ENCODE measurements around the gene GYG1.

GYG1 gene

DNA sequence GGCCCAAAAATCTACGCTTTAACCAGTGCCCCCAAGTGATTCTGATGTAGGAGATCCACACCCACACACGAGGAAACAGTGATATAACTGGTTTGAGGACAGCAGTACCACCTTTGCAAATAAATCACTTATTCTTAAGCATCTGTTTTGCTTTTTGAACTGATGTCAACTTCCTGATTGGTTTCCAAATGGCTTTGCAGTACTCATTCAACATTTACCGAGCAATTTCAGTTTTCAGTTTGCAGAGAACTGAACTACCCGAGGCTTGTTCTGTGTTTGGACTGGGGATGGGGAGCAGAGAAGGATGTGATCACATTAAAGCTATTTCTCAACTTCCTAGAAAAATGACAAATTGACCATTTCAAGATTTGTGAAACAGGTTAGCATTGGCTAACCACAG lies 1.1 kb upstream of the GYG1 start:
- DNase-seq = no peak

DNA sequence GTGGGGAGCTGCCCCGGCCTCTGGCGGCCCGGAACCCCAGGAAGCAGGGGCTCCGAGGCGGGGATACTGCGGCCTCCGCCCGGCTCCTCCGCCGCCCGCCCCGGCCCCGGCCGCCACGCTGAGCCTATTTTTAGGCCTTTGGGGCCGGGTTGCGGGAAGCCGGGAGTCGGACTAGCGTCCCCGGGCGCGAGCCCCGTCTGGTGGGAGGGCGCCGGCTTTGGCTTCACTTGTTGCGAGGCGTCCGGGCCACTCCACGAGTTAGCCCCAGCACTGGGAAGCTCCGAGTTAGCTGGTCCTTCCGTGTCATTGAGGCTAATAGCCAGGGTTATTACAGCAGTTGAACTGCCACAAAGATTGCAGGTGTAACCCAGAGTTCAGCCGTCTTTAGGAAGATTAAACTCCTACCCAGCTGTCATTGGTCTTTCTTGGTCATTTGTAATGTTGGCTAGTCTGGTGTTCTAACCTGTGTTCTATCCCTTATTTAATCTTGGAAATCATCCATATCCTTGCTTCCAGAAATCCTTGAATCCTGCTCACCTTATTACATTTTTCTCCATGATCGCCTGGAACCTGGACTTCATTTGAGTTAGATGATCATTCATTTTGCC lies 791 bp downstream of the GYG1 start:
- no peak for DNase-seq

DNA sequence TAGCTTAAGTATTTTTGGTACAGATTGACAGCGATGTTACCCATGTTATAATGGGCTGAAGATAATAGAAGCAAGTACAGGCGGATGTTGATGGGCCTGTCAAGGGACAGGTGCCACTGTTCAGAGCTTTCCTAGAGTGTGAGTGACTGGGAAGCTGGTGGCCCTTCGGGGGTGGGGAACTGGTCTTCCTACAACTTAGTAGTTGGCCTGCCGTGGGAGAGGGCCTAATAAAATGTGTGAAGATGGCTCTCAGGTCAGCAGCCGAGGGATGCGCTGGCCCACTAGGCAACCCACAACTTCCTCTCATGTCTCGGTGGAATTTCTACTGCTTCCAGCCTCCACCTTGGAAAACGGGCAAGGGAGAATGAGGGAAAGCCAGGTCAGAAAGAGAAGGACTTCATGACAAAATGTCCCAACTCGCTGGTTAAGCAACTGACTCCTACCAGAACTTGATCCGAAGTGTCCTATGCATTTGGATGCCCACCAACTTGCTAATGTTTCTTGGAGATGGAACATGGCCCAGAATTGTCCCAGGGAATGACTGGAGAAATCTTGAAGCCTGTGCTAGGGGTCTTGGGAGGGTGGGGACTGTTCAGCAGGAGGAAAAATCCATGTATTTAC lies 1.4 kb downstream of the GYG1 start:
- no peak for DNase-seq

DNA sequence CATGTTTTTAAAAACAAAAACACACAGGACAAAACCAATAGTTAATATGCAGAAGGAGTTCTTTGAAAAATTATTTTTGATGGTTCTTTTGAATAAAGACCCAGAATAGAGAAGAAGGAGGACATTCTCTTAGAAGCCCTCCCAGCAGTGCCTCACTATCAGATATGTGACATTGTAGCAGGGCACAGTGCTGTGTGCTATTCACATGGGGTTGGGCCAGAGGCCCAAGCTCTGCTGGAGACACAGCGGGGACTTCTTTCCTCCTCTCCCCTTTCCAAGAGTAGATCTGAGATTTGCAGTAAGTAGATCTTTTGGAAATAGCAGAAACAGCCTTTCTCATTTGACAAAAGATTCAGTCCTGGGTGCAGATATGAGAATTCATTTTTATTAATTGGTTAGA lies 6.3 kb downstream of the GYG1 start:
- DNase-seq = no peak

DNA sequence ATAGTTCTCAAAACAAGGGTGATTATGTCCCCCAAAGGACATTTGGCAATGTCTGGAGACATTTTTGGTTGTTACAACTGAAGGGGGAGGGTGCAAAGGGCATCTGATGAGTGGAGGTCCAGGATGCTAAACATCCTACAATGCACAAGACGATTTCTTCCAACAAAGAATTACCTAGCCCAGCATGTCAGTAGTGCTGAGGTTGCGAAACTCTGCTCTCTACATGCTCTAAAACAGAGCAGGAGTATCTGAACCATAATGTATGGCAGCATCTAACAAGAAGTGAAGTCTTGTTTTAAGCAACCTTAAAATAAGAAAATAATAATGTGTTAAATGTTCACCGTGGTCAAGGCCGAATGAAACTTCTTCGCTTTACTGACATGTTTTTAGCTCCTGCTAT lies 7.0 kb downstream of the GYG1 start:
- no peak for DNase-seq

DNA sequence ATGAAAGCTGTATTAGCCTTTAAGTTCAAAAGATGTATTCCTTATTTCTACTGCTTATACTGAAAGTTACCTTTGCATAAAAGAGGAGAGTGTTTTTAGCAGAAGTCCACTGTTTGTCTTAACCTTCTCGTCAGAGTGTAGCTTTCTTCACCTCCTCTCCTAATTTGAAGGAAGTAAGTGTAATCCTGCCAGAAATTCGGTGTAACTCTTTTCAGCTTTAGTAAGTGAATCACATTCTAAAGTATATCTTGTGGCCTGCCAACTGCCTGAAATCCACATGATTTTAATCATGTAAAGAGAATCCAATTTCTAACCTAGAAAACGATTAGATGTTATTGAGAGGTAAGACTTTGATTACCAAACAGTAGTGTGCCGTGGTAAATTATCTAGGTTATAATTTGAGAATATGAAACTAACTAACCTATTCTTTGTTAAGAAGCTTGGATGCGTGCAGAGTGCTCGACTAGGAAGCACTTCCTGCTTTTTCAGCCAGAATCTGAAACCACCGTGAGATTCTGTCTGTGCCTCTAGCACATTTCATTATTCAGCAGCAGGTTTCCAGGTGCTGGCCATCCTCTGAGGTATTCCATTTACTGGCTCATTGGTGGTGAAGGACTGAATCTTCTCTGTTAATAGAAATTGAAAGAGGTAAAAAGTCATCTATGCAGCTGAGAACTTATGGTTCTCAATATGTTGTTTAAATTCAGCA lies 7.5 kb downstream of the GYG1 start:
- DNase-seq = no peak

DNA sequence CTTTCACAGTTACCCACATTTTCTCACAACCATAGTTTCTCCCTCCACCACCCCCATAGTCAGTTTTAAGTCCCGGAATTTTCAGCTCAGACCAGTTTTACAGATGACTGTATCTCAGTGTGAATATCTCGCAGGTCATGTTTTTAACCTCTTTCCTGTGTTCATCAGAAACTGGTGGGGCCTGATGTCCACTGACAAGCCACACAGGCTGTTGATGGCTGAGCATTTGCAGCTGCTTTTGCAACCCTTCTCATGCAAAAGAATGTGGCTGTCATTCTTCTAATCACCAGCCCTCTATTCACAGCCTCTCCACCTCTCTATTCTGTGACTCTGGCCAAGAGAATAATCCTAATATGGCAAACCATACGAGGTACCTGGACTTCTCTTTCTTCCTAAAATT lies 8.5 kb downstream of the GYG1 start:
- DNase-seq = no peak

DNA sequence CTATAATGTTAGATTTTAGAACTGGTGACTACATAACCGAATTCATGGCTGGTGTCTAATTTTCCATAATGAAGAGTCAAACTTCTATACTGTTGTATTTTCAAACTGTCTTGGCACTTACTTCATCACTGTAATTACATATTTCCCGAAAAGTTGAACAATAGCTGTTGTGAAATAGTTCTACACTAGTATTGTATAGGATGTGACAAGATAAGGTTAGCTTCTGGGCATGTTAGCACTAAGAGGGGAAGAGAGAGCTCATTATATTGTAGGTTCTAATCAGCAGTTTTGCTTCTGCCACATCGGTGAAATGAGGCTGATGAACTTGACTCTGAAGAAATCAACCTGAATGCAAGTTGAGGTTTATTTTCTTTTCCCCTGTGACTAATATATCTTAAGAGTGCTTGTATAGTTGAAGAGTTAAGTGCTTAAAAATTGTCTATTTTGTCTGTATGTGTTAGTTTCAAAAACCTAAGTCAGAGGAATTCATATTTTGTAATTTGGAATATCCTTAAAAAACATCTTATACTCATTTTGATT lies 8.9 kb downstream of the GYG1 start:
- no peak for DNase-seq

DNA sequence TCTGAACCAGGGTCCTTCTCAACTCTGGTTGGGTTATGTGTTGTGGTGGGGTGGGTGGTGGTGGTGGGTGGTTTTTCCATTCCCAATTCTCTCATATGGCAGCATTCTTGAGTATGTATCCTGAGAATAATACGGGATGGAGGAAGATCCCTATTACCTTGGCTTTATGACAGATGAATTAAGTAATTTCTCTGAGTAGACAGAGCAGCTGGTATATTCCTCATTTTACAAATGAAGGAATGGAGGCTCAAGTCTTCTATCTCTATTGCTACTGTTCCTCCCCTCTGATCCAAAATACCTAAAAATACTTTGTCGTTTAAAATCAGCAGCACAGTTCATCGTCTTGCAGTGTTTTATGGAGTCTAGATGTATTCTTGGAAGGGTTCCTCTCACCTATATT lies 10.4 kb downstream of the GYG1 start:
- DNase-seq = no peak

DNA sequence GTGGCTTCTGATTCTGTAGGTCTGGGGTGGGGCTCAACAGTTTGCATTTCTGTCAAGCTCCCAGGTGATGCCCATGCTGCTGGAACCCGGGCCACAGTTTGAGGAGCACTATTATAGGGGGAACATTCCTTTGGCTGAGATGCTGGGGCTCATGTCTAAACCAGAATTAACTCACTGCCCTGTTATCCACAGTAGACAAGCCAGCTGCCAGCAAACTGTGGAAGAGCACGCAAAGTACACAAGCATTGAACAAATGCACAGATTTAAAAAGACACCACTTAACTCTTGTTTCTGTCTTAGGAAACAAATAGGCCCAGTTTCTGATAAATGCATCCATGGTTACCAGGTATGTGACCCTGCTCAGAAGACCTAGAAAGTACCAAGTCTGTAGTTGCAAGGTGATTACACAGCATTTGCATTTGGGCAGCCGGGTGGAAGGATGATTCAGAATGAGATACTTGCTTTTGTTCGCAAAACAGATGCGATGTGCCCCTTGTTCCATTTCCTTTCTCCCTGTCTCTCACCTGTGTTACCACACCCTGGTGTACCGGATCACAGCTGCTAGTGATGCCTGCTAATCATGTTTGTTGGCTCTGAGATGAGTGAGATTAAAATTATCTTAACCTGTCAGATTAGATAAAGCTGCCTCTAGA lies 12.4 kb downstream of the GYG1 start:
- no peak for DNase-seq

DNA sequence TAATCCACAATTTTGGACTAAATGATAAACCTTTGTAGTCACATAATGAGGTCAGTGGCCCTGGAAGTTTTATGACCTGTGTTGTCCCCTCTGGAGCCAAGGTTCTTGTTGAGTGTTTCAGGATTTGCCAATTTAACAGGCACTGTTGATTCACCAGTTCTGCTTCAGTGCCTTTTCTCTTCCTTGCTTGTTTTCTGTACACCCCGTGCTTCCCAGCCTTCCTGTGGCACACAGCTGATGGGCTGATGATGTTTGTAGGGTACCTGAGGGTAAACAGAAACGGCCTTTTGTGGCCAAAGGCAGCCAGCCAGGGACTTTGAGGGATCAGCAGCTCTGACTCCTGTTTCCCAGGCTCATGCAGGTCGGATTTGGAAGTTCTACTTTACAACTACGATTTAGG lies 13.3 kb downstream of the GYG1 start:
- DNase-seq = no peak

DNA sequence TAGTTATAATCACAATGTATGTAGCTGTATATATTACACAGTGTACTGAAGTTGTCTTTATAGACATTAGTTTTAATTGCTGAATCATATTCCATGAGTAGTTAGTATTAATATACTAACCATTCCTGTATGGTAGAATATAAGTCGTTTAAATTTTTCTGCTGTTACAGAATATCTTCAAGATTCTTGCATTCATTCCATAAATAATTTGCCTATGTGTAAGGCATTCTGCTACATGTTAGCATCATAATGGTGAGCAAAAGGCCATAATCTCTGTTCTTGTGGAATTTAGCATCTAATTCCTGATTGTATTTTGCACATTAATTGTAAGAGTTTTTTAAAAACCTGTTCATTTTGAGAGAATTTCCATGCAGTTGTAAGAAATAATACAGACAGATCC lies 14.1 kb downstream of the GYG1 start:
- DNase-seq = no peak

DNA sequence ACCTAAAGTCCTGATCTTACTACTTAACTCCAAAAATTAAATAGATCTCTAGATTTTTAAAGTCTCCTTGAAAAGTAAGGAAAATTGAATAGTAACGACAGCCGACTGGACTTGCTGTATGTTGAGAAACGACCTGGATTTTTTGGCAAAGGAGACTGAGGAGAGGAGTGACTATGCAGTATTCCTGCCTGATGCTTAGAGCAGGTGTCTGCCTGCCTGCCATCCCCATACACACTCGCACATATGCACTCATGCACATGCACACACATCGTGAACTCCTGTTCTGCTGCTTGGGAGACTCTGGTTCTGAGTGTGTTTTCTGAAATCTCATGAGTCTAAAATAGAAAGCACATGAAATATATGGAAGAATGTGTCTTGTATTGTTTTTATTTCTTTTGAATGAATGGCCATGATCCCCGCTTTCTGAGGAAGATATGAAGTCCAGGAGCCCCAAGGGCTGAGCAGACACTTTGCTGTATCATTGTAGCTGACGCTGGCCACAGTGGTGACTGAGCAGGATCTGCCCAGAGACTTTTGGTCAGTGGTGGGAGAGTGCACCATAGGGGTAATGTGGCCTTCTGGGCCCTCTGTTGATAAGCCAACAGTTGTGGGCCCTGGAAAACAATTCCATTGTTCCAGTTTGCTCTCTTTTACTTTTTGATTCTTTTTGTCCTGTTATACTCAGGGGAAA lies 16.4 kb downstream of the GYG1 start:
- DNase-seq = no peak

DNA sequence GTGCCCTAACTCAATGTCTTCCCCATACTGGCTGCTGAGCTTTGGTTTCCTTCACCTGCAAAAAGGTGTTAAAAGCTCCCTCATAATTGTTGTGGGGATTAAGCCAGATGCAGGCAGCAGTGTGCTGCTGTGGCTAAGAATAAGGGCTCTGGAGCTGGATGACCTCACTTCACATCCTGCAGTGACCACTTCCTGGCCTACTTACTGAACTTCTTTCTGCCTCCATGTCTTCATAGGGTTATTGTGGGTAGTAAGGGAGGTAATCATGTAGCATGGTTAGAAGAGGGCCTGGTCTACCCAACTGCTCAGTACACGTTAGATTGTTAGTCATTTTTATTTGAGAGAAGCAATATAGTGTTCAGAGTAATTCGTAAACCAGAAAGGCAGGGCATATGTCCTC lies 18.4 kb downstream of the GYG1 start:
- no peak for DNase-seq

DNA sequence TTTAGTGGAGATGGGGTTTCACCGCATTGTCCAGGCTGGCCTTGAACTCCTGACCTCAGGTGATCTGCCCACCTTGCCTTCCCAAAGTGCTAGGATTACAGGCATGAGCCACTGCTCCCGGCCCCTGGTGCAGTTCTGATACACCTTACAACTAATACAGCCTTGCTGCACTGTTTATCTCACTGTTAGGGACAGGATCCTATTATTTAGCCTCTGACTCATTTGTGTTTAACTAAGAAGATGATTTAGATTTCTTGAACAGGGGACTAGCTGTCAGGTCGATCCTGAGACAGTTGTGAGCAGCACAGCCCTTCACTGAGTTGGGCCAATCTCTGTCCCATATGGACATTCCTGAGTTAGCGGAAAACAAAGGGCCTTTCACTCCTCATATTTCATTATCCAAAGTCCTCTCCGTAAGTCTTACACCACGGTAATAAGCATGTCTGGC lies 19.2 kb downstream of the GYG1 start:
- no peak for DNase-seq

DNA sequence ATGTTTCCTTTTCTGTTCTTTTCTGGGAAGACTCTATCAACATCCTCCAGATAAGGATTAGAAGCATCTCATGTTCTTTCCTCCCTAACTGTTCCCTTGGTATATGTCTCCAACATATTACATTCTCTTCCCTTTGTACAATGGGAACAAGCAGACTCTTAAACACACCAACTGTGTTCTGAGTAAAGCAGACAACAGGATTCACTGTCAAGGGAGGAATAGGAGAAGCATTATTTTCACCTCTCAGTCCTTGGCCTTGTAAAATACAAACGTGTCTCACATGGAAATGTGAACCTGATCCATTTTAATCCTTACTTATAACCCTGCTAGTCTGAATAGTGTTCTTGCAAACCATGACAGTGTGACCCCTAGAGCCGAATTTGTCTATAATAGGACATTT lies 19.6 kb downstream of the GYG1 start:
- DNase-seq = no peak

DNA sequence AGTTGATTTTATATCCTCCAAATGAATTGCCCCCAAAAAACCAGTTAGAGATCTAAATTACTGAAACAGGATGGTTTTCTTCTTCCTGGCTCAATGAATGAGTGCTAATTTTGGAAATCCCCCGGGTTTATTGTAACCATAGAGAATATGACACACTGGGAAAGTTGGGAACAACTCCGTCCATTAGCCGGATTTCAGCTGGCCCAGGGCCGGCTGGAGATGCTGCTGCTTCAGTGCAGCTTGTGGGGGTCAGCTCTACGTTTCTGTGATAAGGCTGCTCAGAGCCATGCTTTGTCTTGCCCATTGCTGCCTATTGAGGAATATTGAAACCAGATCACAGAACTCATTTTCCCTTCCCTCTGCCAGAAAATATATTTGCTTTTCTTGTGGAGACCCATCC lies 20.3 kb downstream of the GYG1 start:
- no peak for DNase-seq

DNA sequence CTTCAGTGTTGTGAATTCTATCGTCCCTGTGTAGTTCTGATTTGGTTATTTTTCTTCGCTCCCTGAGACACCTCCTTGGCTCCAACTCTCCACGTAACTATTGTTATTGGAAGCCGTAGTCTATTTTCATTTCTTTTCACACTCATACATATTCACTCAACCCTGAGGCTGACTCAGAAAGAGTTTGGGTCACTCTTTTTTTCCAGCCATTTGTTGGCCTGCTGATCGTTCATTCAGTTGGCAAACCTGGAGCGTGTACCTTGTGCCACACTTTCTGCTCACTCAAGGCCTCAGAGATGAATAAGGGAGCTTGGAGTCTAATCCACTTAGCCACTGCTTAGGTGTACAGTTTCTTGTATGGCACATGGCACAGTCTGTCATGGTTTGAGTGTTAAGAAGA lies 22.4 kb downstream of the GYG1 start:
- DNase-seq = no peak

DNA sequence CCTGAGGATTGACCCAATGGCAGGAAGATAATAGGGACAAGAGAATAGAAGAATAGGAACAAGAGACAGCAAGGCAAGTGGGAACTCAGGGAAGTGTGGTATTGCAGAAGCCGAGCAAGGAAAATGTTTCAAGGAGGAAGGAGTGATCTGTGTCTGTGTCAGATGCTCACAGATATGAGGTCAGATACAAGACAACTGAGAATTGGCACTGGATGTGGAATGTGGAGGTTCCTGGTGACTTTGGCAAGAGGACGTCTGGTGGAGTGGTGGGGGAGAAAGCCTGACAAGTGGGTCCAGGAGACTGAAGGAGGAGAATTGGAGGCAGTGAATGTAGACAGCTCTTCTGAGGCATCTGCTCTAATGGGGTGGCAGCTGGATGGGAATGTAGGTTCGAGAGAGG lies 24.1 kb downstream of the GYG1 start:
- no peak for DNase-seq

DNA sequence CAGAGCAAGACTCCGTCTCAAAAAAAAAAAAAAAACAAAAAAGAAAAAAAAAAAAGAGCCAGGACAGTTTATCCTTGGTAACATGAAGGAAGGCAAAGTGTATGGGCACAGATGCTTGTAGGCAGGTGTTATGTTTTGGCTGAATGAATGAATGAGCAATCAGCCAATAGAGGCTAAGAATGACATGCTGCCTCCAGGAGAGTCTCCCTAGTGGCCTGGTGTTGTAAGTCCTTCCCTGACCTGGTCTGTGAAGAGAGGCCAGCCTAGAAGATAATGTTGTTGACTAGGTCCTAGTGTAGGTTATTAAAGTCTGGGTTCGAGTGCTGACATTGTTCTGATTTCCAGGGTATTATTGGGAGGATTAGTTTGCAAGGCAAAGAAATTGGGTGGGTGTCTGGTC lies 24.9 kb downstream of the GYG1 start:
- DNase-seq = no peak

DNA sequence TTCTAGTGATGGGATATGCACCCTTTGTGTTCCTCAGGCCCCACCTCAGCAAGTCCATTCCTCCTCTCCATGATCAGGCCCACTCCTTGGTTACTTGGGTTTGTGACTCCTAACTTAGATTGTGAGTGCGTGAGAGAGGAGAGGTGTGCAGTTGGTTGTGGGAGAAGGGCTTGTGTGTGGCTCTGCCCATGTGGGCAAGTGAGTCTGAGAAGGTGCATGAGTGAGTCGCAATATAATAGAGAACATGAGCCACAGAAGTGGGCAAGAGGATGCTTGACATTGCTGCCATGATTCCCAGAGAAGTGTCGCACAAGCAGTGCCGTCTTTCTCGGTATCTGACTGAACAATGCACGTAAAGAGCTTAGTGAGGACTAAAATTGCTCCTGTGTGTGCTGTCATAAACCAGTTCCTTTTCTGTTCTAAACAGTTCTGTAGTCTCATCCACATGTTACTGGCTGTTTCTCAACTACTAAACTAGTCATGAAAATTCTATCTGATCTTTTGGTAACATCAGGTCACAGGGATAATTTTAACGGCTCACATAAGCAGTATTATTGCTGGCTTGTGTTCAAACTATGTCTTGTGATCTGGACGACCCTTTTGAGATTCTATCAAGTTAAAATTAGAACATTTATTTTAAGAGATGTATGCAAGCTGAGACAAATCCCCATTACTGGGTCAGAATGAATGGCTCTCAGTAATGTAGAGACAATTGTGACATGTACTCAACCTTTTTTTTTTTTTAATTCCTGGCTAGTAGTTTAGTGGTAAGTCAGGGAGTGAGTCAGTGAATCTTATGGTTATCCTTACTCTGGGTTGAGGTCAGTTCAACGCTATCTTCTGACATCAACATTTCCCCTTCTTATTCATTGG lies 25.6 kb downstream of the GYG1 start:
- no peak for DNase-seq

DNA sequence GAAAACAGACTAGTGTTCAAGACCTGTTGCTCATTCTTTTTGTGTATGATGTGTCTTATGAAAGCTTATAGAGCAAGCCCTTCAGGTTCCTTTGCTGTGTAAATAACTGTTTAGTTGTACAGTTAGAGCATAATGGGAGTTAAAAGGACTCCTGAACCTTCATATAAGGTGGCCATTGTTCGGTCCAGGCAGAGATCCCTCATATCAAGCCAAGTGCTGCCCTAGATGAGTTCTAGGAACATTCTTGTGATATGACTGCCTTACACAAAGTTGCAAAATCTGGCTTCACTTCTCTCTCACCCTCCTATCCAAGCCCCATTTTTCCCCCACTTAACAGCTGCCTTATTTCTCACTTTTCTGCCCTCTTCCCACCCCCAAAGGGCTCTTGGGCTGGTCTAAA lies 26.9 kb downstream of the GYG1 start:
- no peak for DNase-seq
